Stromal cell of bone marrow (primary cell): ENCODE results near the gene SMARCA2.
A peak's percentile ranks its signal among the peaks of the same experiment; 100 is the strongest.

Experiments
- DNase-seq: peaks from one replicate; pipeline ENCODE4 v3.0.0-alpha.2; 2012; ENCODE audit warnings: low read depth

The SMARCA2 gene

DNA sequence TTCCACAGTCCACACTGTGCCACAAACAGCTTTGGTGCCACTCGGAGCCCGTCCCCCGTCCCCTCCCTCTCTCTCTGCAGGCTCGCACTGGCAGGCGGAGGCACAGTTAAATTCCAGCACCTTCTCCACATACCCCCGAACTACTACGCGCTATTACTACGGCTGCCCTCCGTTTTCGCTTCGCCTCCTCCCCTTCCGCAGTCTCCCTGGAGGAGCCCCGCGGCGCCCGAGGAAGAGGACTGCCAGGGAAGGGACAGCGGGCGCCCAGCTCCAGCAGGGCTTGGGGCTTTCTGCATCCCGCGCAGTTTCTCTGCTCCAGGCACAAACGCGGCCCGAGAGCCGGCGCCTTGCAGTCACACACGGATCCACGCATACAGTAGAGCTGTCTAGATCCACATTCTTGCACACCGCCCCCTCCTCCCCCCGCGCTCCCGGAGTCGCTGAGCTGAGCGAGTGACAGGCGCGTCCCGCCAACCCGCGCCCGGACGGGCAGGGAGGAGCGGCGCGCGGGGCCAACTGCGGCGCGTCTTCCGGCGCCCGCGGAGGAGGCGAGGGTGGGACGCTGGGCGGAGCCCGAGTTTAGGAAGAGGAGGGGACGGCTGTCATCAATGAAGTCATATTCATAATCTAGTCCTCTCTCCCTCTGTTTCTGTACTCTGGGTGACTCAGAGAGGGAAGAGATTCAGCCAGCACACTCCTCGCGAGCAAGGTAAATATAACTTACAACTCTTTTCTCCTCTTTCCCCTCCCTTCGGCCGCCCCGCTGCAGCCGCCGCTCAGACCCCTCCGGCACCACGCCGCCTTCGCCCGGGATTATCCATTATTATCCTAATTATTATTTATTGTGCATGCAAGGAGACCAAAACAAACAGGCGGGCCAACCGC, at the start of gene SMARCA2:
SMARCA2 (plus strand) TSS at position 652 of the 885 bp plus-strand sequence. CDS start 13,676 bp downstream, outside the sequence.
- peak; percentile 96 for DNase-seq

DNA sequence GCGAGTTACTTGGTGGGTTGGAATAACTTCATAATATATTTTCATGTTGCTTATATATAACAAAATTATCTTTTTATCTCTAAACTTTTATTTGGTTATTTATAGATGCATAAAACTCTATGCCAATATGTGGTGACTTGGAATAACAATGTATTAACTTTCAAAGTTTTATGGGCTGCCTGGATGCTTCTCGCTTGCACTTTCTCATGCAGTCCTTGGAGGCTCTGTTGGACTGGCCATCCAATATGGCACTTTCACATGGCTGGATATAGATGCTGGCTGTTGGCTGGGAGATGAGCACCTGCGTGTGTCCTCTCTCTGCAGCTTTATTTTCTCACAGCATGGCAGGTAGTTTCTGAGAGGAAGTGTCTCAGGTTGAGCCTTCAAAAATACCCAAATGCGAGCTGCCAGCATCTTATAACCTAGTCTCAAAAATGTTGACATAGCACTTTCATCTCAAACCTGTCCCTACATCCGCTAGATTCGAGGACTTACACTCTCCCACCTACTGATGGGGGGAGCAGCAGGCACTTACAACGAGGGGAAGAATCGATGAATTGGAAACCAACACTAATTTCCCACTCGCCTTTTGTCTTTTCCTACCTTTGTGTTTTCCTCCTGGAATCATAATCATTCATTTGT, 48.3 kb upstream of the SMARCA2 start:
- DNase-seq: no peak

DNA sequence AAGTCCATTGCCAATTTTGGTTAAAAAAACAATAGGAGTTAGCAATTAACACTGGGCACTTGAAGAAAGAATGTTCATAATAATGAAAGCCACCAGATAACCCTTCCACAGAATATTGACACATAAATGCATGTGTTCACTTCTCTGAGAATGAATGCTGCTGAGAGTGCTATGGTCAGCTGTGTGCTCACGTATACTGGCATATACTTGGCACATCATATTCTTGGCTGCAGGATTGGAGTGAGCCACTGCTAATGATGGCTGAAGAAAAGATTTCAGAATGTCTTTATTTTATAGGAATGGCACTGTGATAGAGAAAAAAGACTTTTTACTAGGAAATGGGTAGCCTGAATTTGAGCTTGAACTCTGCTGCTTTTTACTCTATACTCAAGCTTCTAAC, 46.0 kb upstream of the SMARCA2 start:
- no peak for DNase-seq

DNA sequence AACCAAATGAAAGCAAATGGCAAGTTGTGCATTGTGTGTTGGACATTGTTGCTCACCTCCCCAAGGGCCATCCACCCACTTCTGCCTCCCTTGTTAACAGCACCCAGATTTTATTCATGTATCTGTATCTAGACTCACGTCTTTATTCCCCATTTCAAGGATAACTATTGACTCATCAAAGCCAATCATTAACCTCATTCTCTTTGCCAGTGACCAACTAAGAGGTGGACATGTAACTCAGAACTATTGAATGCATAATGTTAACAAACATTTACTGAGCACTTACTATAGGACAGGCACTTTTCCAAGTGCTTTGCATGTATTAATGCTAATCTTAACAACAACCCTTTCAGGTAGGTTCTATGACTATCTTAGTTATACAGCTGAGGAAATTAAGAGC, 45.2 kb upstream of the SMARCA2 start:
- no peak for DNase-seq

DNA sequence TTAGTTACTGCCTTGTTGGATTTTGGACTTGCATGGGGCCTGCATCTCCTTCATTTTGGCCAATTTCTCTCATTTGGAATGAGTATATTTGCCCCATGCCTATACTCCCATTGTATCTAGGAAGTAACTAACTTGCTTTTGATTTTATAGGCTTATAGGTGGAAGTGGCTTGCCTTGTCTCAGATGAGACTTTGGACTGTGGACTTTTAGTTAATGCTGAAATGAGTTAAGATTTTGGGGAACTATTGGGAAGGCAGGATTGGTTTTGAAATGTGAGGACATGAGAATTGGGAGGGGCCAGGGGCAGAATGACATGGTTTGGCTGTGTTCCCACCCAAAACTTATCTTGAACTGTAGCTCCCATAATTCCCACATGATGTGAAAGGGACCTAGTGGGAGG, 42.5 kb upstream of the SMARCA2 start:
- DNase-seq: no peak

DNA sequence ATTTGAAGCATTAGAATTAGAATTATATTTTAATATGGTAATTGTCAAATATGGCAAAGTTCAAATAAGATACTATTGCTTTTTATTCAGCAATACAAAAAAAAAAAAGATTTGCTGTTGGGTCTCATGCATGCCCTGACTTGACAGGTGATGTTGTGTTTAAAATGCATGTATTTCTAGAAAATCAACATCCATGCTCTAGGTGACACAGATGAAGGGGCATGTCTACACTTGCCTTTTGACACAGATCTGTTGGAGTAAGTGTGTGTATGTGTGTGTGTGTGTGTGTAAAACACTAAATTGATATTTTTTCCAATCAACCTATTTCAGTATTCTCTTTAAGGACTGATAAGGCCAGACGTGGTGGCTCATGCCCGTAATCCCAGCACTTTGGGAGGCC, 38.1 kb upstream of the SMARCA2 start:
- no peak for DNase-seq

DNA sequence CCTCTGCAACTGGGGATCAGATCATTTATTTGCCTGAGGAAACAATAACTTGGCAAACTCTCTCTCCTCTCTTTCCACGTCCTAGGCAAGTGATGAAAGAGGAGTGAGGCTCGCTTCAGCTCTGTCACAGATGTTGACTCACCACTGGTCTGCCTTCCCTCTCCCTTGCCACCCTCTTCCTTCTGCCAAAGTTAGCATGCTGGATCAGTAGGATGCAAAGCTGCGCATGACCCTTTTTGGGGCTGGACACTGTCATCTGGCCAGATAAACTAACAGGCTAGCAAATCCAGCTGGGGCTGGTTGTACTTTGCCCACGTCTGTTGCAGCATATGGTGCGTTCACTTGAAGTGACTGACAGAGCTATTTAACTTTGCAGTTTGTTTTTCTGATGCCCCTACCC, 36.2 kb upstream of the SMARCA2 start:
- DNase-seq: peak; percentile 61

DNA sequence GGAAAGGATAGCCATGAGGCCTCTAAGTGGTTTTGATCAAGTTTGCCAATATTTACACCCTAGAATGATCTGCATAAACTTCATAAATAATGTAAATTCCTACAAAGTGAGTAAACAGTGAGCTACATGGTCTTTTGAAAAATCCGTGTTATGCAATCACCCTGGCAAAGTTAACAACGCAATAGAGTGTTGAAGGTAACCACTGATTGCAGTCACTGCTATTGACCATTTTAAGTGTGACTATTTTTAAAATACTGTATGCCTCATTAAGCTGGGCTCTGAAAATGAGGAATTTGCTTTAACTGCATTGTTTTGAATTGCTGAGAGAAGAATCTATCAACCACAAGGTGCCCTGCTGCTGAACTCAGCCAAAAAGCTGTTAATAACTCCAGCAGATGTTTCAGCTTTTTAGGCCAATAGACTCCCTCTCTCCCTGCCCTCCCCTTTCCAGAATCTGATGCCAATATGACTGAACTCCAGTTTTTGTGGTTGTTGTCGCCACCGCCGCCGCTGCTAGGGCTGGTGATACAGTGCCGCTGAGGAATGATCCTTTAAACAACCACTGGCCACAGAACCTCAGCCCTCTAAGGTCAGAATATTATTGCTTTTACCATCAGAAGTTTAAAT, 35.3 kb upstream of the SMARCA2 start:
- DNase-seq: peak; percentile 67

DNA sequence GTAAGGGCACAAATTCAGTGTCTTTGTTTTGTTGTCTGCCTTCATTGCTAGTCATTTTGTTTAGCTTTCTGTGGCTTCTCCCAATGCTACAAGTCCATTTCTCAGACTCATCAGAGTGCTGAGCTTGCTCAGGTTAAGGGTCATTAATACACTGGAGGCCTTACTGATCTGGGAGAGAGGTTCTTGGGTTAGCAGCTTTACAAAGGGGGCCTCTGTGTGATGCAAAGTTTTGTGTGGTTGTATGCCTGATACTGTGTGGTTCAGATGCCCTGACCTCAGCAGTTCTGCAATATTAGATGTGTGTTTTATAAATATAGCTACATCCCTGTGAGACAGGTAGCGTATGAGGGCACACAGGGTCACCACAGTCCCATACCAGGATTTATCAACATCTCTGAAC, 34.8 kb upstream of the SMARCA2 start:
- no peak for DNase-seq

DNA sequence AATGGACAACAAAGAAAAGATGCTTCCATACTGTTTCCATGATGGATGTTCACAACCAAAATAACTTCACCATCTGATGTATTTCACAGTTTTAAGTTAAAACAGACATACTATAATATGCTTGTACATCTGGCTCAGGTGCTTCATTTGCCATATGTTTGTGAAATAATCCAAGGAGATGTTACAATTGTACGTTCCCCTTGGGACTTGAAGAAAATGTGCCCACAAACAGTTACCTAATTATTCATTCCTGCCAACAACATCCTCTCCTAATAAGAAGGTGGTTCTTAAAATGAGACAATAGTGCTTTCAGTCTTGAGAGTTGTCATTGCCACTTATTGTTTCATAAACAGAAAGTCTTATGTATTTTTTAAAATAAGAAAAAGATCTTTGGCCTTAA, 33.1 kb upstream of the SMARCA2 start:
- no peak for DNase-seq

DNA sequence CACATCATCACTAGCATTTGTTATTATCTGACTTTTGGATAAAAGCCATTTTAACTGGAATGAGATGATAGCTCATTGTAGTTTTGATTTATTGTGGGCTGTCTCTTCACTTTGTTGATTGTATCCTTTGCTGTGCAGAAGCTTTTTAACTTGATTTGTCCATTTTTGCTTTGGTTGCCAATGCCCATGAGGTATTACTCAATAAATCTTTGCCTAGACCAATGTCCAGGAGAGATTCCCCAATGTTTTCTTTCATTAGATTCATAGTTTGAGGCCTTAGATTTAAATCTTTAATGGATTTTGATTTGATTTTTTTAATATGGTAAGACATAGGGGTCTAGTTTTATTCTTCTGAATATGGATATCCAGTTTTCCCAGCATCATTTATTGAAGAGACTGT, 28.8 kb upstream of the SMARCA2 start:
- DNase-seq: no peak

DNA sequence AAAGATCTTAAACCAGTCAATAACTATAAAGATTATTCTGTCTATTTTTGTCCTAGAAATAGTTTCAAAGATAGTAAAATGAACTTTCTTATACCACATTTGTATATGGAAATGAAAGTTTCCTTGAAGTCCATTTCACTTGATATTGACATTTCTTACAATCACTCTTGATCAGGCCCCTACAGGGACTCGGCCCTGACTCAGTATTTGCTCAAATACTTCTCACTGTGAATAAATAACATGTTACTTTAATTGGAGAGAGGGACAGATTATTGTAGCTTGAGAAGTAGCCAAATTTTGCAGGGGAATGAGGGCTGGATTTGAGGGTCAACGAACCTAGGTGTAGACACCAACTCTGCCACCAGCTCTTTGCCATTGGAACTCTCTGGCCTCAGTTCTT, 25.6 kb upstream of the SMARCA2 start:
- DNase-seq: no peak

DNA sequence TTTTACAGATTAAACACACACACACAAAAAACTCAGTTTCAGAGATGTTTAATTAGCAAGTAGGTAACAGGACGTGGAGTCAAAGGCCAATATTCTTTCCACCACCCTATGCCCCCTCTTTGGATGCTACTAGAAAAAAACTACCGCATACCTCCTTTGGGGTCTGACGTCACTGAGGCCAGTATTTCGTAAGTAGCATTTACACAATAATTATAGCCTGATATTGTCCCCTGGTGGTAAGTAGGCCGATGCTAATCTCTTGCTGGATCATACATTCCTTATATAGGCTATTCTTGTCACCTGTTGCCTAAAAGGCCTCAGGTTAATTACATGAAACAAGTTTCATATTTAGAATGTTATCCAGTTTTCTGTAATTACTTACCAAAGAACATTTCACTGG, 21.0 kb upstream of the SMARCA2 start:
- no peak for DNase-seq

DNA sequence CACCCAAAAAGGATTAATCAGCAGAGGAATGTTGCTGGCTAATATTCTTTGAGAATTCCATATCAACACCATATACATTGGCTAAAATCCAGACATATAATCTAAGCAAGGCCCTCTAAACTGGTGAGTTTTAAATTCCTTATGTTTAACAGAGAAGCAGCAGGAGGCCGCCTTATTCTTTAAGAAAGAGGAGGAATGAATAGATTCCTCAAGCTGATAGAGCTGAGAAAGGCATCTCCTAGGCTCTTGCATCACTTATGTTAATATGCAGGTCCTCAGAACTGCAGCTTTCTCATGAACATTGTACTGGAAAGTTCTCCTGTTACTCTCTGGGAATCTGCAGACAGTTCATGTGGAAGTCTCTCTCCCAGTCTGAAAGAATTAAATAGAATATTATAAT, 20.1 kb upstream of the SMARCA2 start:
- DNase-seq: no peak

DNA sequence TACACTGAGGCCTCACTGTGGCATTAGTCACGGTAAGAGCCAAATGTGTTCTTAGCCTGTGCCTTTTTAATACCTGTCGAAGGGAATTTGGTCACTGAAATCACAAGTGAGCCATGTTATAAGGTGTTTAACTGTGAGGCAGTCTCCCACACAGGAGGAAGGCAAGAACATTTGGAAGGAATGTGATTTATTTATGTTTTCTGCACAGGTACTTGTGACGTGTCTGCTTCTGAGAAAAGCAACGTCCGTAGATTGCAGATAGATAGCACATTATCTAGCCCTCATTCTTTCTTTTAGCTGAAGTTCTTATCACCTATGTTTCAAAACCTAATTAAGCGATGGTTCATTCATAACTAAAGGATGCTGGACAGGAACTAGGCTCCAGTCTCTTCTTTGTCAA, 19.0 kb upstream of the SMARCA2 start:
- no peak for DNase-seq

DNA sequence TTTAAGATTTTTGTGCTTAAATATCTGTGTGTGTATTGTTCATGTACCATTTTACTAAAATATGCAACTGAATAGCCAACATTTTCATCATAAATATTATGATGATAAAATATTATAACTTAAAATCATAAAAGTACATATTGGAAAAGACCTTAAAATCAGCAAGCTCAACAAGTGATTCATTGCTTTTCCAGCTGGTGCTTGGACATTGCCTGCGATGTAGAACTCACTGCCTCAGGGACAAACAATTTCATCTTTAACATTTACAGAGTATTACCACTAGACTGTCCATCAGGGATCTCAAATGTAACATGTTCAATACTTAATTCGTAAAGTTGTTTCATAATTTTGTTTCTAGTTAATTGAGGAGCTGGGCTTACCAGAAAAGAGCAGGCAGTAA, 17.5 kb upstream of the SMARCA2 start:
- no peak for DNase-seq

DNA sequence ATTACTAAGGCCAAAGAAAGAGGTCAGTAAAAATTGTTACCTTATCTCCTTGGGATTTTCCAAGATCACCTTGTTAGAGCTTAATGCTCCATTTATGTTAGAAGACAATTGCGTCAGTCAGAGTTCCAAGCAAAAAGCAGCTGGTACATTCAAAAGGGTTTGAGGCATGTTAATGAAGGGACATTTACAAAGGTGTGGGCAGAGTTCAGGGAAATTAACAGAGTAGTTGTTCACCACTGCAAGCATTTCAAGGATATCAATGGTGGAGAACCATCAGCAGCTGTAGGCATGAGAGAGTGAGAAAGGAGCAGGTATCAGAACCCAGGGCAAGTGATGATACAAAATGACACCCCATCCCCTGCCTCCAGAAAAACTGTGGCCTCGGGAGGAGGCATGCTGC, 17.0 kb upstream of the SMARCA2 start:
- DNase-seq: no peak

DNA sequence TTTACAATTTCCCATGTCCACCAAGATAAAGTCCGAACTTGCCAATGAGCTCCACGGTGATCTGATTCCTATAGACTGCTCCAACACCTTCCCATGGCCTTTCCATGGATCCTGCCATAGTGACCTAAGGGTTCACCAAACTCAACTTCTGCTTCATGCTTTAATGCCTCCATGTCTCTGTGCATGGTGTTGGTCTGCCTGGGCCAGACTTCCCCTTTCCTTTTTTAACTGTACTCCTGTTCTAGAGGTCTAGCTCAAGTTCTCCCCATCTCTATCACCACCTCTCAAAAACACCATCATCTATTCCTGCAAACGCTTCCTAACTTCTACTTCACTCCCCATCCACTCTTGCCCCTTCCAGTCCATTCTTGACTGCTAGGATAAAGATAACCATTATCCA, 14.8 kb upstream of the SMARCA2 start:
- no peak for DNase-seq

DNA sequence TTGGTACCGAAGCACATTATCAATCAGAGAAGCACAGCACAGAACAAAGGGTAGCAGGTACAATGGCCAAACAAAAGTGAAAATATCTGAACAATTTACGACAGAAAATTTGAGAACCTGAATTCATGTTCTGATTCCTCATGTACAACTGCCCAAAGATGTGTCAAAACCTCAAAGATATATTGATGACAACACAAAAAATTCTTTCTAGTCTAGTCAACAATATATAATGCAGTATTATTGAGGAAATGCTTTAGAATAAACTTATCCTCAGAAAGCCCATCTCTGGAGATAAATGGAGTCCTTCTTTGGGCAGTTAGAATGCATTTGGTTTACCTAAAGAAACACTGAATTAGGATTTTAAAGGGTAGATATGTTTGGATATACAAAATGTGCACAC, 6.8 kb upstream of the SMARCA2 start:
- DNase-seq: no peak

DNA sequence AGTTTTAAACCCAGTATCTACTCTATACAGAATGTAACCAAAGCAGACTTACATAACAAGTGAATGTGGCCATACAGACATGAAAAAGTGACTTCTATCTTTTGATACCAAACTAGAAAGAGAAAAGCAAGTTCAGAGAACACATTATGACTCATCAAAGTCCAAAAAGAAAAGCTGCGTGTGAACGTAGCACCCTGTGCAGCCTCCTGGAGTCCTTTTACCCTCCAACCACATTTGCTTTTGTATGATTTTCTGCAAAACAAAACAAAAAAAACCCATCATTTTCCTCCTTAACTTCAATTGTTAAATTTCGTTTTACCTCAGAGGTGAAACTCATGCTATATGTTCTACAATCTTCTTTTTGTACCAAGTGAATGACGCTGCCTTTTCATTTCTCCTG, 2.8 kb upstream of the SMARCA2 start:
- no peak for DNase-seq

DNA sequence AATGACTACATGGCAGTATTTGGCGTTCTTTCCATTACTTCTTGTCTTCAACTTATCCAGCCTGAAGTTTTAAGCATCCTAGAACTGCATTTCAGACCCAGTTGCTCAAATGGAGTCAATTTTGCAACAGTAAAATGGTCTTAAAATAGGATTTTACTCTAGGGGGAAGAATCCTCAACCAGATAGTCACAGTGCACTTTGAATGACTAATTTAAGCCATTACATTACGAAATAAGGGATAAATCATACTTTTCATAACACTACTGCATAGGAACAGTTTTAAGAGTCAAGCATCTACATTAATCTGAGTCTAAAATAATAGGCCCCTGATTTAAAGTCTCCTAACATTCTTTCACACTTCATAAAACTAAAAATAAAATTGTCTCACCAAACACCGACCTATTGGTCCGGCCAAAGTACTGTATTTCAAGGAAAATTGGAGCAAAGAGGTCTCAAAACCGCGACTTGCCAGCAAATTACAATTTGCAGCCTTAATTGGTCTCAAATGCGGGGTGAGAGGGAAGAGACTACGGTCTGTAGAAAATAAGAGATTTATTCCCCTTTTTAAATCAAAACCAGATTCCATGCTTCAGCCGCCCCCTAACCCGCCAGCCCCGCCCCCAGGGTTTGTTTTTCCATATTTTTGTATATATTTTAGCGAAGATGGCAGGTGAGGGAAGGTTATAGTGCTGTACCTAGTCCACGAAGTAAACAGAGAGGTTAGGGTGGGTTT, 1.2 kb upstream of the SMARCA2 start:
- DNase-seq: peak; percentile 67

DNA sequence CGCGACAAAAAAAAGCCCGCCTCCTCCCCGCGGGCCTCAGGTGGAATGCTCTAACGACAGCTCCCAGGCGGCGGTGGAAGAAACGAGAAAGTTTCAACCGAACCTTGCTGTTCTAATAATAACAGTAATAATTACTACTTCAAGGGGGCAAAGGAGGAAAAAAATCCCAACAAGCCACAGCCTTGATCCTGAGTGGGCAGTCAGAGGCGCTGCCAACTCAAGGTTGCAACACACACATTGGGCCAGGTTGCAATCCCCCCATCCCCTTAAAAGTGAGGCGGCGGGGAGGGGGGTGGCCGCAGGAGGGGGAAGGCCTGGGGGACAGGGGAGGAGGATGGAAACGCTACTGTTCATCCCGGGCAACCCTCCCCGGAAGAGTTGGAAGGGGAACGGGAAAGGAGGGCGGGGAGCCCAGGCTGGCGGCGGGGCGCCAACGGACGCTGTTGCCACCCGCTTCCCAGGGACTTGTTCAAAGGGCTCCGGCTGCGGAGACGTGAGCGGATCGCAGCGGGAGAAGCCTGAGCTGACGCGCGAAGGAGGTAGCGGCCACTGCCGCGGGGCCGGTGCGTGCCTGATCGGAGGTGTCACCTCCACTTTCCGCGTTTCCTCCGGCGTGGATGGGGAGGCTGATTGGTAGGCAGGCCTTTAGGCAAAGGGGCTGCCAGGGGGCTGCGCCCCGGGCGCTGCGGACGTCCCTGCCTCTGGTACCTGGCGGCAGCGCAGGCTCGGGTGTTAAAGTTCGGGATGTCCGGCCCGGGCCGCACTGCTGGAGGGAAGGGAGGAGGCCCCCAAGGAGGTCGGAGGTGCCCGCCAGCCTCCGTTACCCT, 647 bp downstream of the SMARCA2 start:
- DNase-seq: no peak
